ENCODE measurements around the gene STK16. TPM values are rescaled to one million over a fixed set of nuclear protein-coding genes. Genes with fewer than 3 reads are reported as not detected.

The STK16 gene
- total RNA-seq, 1 experiment from 2014 or later = 22.3 TPM

Other genes with a start within 250 kb of the STK16 start
- under 0.01 TPM in 1 of 2 replicates, not detected in the other for gene CFAP65, start 204.0 kb upstream of the STK16 start, total RNA-seq (2014; rRNA removed)
- not detected in 2 replicates for gene IHH, start 184.6 kb upstream of the STK16 start, total RNA-seq (2014; rRNA removed)
- 18.0 and 22.2 TPM in 2 replicates for gene NHEJ1, start 84.7 kb upstream of the STK16 start, total RNA-seq (2014; rRNA removed)
- gene SLC23A3, start 75.5 kb upstream of the STK16 start, total RNA-seq (2014; rRNA removed) = 0.06 TPM in 1 of 2 replicates, not detected in the other
- 21.3 and 22.8 TPM in 2 replicates for gene CNPPD1, start 68.6 kb upstream of the STK16 start, total RNA-seq (2014; rRNA removed)
- gene RETREG2, start 67.2 kb upstream of the STK16 start, total RNA-seq (2014; rRNA removed) = 70.3 and 88.3 TPM in 2 replicates
- 34.0 and 39.9 TPM in 2 replicates for gene ZFAND2B, start 38.7 kb upstream of the STK16 start, total RNA-seq (2014; rRNA removed)
- gene ABCB6, start 26.5 kb upstream of the STK16 start, total RNA-seq (2014; rRNA removed) = 22.7 and 23.5 TPM in 2 replicates
- 41.6 and 57.0 TPM in 2 replicates for gene ATG9A, start 15.8 kb upstream of the STK16 start, total RNA-seq (2014; rRNA removed)
- 26.3 and 30.1 TPM in 2 replicates for gene ANKZF1, start 15.7 kb upstream of the STK16 start, total RNA-seq (2014; rRNA removed)
- gene GLB1L, start within 50 bp of the STK16 start, total RNA-seq (2014; rRNA removed) = 7.4 and 12.3 TPM in 2 replicates
- not detected in 2 replicates for gene TUBA4B, start 7.8 kb downstream of the STK16 start, total RNA-seq (2014; rRNA removed)
- 211 and 235 TPM in 2 replicates for gene TUBA4A, start 8.4 kb downstream of the STK16 start, total RNA-seq (2014; rRNA removed)
- 21.5 and 28.3 TPM in 2 replicates for gene DNAJB2, start 33.9 kb downstream of the STK16 start, total RNA-seq (2014; rRNA removed)
- gene PTPRN, start 63.9 kb downstream of the STK16 start, total RNA-seq (2014; rRNA removed) = 1.5 and 2.8 TPM in 2 replicates
- gene RESP18, start 87.3 kb downstream of the STK16 start, total RNA-seq (2014; rRNA removed) = not detected in 2 replicates
- 55.0 and 63.7 TPM in 2 replicates for gene DNPEP, start 142.4 kb downstream of the STK16 start, total RNA-seq (2014; rRNA removed)
- 863 and 1,551 TPM in 2 replicates for gene DES, start 172.9 kb downstream of the STK16 start, total RNA-seq (2014; rRNA removed)
- gene SPEG, start 189.4 kb downstream of the STK16 start, total RNA-seq (2014; rRNA removed) = 36.2 and 41.5 TPM in 2 replicates

All from LHCN-M2 (cell line).